ENCODE results near the gene MUC6.
"Not testable (repeated sequence)": the region's sequence is repeated elsewhere in the genome, so short reads cannot be mapped to it uniquely, and the experiment has no call there.

The MUC6 gene

DNA sequence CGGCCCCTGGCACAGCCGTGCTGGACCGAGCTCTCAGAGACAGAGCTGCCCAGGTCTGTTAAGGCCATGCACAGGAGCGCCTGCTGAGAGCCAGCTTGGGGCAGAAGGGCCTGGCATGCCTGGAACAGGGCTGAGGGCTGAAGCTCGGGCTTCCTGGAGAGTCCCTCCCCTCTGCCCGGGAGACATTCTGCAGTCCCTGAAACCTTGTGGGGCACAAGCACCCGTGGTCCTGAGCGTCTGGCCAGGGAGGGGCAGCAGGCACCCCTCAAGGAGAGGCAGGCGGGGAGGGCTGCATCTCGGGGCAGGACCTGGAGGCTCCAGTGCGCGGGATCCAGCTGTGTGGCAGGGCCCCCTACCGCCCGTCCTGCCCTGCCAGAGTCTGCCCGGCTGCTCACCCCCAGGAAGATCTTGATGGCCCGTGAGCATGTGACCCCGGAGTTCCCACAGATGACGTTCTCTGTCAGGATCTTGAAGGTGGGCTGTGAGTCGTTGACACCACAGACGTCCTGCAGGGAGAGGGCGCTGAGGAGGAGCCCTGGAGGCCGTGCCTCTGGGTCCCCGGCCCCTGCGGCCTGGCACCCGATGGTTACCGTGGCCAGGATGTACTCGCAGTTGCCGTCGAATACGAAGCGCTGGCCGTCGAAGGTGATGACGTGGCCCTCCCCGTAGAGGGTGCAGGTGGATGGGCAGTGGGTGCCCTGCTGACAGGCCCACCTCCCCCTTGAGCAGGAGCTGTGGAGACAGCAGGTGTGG, 10.9 kb downstream of the MUC6 start:
- in situ Hi-C loops (cut with HindIII; ENCODE audit: low sequenced_read_pairs) = no loop called here

DNA sequence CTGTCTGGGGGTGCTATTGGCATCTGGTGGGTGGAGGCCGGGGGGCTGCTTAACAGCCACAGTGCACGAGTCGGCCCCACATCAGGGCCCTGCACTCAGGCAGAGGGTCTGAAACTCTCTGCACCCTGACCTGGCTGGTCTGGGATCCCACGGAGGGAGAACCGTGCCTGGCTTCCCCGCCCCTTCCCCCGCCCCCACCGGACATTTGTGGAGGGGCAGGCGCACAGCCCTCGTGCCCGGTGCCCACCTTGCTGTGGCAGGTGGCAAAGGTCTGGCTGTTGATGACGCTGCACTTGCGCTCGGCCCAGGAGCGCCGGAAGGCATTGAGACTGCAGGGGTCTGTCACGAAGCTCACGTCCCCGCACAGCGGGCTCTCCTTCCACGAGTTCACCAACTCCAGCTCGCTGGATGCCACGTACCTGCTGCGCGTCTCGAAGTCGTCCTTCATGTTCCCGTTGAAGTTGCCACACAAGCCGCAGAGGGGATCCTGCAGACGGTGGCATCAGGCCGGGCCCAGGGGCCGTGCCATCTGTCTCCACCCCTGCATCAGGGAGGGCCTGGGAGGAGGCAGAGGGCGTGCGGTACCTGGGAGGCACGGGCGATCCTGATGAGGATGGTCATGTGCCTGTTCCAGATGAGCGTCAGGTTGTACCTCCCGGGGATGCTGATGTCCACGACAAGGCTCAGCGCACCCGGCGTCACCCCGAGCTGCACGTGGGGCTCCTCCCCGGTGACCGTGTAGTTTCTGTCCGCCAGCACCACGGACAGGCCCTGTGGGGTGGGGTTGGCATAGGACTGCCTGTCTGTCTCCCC, 11.7 kb downstream of the MUC6 start:
- in situ Hi-C loops (cut with HindIII; ENCODE audit: low sequenced_read_pairs) = no loop called here

DNA sequence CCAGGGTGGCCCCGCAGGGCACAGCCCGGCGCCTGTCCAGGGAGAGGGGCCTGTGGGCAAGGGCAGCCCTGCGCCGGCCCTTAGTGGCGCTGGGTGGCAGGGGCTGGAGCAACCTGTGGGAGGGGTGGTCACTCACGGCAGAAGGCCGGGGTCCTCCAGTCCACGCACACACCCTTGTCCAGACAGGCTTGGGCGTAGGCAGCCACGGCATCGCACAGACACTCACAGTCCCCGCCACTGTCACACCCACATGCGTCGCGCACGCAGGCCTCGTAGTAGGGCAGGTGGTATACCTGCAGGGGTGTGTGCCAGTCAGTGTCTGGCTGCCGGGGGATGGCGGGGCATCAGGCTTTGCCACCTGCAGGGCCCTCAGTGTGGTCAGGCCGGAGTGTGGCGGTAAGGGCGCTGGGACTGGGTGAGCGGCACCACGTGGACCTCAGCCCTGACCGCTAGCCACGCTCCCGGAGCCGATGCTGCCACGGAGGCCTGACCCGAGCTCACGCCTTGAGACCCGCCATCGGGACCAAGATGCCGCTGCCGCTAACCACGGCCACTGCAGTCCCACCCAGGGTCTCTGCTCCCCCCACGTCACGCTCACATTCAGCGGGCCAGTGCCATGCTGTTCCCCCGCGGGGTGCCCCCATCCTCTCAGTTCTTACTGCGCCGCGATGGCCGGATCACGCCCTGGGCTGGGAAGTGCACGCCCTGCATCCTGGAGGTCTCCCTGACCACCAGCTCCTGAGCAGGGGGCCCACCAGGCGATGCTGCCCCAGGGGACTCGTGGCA, 12.5 kb downstream of the MUC6 start:
- in situ Hi-C loops (cut with HindIII; ENCODE audit: low sequenced_read_pairs) = no loop called here

DNA sequence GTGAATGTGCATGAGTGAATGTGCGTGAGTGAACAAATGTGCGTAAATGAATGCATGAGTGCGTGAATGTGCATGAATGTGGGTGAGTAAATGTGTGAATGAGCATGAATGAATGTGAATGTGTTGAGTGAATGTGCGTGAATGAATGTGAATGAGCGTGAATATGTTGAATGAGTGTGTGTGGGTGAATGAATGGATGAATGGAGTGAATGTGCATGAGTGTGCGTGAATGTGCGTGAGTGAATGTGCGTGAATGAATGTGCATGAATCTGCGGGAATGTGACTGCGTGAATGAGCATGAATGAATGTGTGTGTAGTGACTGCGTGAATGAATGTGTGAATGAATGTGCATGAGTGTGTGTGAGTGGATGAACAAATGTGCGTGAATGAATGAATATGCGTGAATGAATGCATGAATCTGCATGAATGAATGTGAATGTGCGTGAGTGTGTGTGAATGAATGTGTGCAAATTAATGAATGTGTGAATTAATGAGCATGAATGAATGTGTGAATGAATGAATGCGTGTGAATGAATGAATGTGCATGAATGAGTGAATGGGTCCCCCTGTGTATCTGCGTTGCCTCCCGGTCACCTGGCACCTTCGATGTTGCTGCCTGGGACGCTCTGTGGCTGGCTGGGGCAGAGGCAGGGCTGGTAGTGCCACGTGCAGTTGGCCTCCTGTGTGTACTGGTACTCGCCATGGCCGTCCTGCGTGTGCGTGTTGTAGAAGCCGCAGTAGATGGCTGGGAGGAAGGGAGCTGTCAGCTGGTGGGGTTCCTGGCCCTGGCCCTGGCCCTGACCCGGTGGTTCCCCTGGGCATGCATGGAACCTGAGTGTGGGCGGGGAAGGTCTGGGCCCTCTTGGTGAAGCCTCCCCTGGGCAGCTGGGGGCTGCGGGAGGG, 13.4 kb downstream of the MUC6 start:
- in situ Hi-C loops (cut with HindIII; ENCODE audit: low sequenced_read_pairs) = no loop called here

DNA sequence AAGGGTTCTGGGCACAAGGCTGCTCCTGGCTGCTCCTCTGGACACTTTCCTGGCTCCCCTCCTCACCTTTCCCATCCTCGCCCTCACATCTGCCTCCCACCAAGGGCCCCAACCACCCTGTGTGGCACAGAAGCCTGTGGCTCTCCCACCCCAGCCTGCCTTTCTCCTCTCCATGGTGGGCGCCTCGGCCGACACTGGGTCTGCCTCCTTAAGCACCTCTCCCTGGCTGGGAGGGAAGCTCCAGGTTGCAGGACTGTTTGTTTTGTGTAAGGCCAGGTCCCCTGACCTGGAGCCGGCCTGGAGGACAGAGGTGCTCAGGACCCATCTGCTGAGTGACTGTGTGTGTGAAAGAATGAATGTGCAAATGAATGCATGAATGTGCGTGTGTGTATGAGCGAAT, 14.1 kb downstream of the MUC6 start:
- in situ Hi-C loops (cut with HindIII; ENCODE audit: low sequenced_read_pairs) = no loop called here

DNA sequence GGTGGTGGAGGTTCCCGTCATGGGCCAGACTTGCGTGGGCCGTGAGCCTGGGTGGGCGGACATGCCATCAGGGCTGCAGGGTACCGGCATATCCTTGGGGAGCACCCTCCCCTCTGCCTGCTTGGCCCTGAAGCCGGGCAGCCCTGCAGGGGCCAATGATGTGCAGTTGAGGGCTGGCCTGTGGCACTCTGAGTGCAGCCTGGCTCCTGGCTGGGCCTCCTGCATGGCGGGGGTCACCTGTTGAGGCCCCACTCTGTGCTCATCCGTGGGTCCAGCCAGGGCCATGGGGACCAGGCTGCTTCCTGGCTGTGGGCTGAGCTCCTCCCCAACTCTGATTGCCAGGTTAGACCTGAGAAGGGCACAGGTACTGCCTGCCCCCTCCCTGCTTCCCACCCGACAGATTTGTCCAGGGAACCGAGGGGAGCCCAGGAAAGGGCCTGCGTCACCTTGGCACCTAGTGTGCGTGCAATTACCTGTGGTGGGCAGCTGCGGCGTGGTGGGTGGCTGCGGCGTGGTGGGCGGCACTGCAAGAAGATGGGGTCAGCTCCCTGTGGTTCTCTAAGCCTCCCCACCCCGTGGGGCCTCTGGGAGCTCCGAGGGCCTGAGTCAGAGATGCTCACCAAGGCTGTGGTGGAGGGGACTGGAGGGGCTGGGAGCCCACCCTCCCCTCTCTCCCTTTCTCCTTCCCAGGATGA, 16.2 kb downstream of the MUC6 start:
- in situ Hi-C loops (cut with HindIII; ENCODE audit: low sequenced_read_pairs) = no loop called here

DNA sequence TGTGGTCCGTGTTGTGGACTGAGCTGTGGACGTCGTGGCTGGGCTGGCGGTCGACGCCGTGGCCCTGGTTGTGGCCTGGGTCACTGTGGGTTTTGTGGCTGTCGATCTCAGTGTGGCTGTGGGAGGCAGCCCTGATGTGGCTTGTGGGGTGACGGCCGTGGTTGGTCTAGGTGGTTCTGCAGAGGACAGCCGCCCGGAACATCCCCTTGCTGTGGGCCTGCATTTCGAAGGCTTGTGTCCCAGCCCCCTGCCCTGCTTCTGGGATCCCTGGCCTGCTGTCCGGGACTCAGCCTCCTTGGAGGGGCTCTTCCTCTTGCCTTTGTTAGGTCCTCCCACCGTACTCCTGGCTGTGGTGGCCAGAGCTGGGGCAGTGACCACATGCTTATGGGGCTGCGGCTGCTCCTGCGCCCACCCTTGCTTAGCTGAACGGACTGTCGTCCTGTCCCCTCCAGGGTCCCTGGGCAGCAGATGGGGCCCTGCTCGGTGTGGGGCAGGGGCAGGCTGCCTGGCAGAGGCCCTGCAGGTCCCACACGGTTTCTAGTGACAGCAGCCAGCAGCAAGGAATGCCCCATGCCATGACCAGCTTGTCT, 17.1 kb downstream of the MUC6 start:
- in situ Hi-C loops (cut with HindIII; ENCODE audit: low sequenced_read_pairs) = no loop called here

DNA sequence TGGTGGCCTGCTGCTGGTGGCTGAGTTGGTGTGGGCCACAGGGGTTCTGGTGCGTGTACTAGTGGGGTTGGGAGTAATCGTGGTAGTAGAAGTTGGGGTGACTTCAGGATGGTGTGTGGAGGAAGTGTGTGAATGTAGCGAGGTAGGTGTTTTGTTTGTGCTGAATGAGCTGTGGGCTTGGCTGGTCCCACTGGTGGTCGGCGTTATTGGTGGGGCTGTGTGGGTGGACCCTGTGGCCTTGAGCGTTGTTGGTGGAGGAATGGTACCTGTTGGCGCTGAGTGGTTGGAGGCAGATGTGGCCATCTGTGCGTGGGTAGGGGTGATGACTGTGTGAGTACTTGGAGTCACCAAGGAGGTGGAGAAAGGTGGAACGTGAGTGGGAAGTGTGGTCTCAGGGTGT, 18.4 kb downstream of the MUC6 start:
- in situ Hi-C loops (cut with HindIII; ENCODE audit: low sequenced_read_pairs) = no loop called here

DNA sequence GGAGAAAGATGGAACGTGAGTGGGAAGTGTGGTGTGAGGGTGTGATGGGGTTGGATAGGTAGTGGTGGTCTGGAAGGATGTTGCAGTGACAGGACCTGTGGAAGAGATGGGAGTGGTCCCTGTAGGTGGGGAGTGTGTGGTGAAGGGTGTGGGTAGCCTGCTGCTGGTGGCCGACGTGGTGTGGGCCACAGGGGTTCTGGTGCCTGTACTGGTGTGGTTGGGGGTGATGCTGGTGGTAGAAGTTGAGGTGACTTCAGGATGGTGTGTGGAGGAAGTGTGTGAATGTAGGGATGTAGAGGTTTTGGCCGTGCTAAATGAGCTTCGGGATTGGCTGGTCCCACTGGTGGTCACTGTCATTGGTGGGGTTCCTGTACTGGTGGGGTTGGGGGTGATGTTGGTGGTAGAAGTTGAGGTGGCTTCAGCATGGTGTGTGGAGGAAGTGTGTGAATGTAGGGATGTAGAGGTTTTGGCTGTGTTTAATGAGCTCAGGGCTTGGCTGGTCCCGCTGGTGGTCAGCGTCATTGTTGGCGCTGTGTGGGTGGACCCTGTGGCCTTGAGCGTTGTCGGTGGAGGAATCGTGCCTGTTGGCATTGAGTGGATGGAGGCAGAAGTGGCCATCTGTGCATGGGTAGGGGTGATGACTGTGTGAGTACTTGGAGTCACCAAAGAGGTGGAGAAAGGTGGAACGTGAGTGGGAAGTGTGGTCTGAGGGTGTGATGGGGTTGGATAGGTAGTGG, 19.1 kb downstream of the MUC6 start:
- in situ Hi-C loops (cut with HindIII; ENCODE audit: low sequenced_read_pairs) = no loop called here

DNA sequence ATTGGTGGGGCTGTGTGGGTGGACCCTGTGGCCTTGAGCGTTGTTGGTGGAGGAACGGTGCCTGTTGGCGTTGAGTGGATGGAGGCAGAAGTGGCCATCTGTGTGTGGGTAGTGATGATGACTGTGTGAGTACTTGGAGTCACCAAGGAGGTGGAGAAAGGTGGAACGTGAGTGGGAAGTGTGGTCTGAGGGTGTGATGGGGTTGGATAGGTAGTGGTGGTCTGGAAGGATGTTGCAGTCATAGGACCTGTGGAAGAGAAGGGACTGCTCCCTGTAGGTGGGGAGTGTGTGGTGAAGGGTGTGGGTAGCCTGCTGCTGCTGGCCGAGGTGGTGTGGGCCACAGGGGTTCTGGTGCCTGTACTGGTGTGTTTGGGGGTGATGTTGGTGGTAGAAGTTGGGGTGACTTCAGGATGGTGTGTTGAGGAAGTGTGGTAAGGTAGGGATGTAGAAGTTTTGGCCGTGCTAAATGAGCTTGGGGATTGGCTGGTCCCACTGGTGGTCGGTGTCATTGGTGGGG, 19.9 kb downstream of the MUC6 start:
- in situ Hi-C loops (cut with HindIII; ENCODE audit: low sequenced_read_pairs) = not testable (repeated sequence)

DNA sequence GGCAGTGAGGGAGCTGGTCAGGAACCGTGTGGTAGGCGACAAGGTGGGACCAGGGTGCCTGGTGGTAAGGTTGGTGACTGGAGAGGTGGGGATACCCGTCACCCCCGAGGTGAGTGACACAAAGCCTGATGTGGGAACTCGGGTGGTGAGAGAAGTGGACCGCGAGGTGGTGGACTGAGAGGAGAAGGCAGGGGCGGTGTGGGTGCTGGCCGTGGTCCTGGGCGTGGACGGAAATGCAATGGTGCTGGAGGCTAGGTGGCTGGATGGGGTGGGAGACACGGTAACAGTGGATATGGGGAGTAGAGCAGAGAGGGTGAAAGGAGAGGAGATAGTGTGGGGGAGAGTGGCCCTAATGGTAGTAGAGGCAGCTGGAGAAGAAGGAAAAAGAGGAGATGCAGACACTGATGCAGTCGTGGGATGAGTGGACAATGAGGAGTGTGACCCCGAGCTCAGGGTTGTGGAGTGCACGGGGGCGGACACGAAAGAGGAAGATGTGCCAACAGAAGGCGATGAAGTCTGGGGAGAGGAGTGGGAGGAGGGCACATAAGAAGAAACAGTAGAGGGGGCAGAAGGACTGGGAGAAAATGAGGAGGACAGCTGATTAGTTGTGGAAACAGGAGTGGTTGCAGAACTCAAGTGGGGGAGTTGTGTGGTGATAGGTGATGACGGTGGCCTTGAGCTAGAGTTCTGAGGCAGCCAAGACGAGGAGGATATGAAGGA, 20.5 kb downstream of the MUC6 start:
- in situ Hi-C loops (cut with HindIII; ENCODE audit: low sequenced_read_pairs) = no loop called here

DNA sequence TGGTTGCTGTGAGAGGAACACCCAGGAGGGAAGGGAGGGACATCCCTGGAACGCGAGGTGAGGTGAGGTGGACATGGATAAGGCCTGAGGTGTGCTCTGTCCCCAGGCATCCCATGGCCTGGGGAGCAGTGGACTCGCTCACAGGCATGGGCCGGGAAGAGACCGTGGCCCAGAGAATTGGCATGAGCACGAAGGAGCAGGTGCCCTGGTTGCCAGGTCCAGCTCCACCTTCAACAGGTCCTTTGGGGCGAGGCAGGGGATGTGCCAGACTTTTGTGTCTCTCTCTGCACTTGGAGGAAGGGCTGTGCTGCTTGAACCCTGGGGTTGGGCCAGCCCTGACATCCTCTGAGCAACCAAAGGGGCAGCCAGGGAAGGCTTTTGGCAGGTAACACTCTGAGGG, 21.5 kb downstream of the MUC6 start:
- in situ Hi-C loops (cut with HindIII; ENCODE audit: low sequenced_read_pairs) = no loop called here

DNA sequence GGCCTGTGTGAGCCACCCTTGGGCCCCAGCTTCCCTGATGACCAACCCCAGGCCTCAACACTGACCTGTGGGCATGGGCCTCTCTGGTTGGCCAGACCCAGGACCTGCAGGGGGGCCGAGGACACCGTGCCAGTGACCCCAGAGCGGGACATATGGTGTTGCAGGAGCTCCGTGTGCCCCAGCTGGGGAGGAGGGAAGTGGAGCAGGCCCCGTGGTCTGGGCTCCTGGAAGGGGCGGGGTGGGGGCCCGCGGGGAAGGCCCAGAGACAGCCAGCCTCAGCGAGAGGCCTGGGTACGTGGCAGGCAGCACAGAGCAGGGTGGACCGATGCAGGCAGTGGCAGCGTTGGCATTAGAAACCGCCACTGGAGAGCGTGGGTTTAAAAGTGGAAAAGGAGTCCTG, 22.2 kb downstream of the MUC6 start:
- in situ Hi-C loops (cut with HindIII; ENCODE audit: low sequenced_read_pairs) = no loop called here

DNA sequence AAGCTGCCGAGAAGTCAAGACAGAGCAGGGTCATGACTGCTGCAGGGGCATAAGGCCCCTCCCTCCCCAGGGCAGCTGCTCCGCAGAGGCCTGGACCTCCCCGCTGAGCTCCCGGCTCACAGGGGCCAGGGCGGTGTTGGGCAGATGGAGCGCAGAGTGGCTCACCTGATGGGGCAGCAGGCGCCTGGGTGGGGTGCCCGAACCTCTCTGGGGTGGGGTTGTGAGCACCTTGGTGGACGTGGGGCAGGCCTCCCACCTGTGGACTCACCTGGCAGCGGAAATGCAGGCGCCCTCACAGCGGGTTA, 22.9 kb downstream of the MUC6 start:
- in situ Hi-C loops (cut with HindIII; ENCODE audit: low sequenced_read_pairs) = no loop called here

DNA sequence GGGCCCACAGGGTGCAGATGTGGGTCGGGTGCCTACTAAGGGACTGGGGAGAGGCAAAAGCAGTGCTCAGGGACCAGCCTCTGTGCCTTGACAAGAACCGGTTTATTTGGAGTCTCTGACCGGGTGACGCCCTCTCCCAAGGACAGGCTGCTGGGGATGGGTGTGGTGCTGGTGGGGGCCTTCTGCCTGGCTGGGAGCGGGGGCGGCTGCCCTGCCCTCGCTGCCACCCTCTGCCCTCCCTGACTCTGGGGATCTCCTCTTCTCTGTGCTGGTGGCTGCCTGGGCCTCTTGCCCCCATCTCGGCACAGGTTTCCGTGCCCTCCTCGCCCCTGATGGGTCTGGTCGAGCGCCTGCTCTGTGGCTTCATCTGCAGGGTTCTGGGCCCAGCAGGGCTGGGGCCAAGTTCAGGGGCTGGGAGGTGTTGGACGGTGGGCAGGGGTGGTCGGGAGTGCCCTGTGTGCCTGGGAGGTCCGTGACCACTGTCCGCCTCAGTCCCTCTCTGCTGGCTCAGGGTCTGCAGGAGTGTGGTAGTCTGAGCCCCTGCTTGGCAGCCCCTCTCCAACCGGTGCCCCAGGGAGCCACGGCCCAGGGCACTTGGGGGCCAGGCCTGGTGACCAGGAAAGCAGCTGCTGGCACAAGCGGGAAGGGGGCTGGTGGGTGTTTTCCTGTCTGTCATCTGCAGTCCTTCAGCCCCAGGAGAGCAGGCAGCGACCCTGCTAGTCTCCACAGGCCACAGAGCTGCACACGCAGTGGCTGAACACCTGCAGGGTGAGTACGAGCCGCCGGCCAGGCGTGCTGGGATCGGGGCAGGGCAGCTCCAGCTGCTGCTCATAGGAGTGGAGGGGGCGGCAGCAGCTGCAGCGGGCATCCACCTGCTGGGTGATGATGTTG, 23.5 kb downstream of the MUC6 start:
- in situ Hi-C loops (cut with HindIII; ENCODE audit: low sequenced_read_pairs) = no loop called here

DNA sequence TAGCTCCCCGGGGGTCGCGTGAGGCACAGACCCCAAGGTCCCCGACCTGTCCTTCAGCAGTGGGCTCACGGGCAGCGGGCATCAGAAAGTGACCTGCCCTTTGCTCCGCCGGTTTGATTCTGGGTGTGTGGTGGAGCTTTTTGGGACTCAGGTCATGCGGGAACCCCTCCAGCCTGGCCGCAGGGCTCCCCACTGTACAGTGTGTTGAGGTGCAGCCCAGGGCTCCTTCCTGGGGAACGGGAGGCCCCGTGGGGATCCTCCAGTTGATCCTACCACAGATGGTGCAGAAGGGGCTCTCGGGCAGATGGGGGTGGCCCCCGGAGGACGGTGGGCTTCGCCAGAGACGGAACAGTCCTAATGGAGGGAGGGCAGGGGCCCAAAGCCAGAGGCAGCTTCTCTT, 24.2 kb downstream of the MUC6 start:
- in situ Hi-C loops (cut with HindIII; ENCODE audit: low sequenced_read_pairs) = no loop called here

DNA sequence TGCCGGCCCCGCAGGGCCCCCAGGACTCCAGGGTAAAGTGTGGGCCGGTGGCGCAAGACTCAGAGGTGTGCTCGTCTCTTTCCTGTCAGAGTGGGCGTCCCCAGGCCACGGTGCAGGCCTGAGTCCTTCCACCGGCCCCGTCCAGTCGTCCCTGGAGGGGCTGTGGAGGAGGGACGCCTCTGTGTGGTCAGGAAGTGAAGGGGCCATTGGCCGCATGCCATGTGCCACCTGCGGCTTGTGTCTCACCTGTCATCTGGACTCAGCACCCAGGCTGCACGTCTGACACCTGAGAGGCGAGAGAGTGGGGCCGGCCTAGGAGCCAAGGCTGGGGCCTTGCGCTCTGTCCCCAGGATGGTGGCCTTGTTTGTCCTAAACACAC, 25.2 kb downstream of the MUC6 start:
- in situ Hi-C loops (cut with HindIII; ENCODE audit: low sequenced_read_pairs) = no loop called here

Measured in endothelial cell of hepatic sinusoid (primary cell).